ENCODE measurements around the gene PPY.

- TF ChIP-seq POLR2AphosphoS5 (IDR thresholded peaks at IDR 0.05; ENCODE audit: low read depth, low read length) (no peak), CTCF (IDR thresholded peaks at IDR 0.05) (no peak), REST (IDR thresholded peaks at IDR 0.05; ENCODE audit: insufficient read depth in 1 of 2, low read depth in 2 of 2, low read length in 1 of 2) (no peak), SIN3A (IDR thresholded peaks at IDR 0.05; ENCODE audit: borderline replicate concordance, insufficient read depth, low read depth, low read length) (no peak)
Measured at GRCh38 chr17:43905400-43905984, 36.8 kb downstream of the PPY start.
